Effector memory CD4-positive, alpha-beta T cell (primary cell): ENCODE measurements around the gene PCGF1.
A peak's percentile ranks its signal among the peaks of the same experiment; 100 is the strongest.
"Not testable (repeated sequence)": the region's sequence is repeated elsewhere in the genome, so short reads cannot be mapped to it uniquely, and the experiment has no call there.

Experiments
- DNase-seq, 3 donors: peaks; one replicate each; pipeline ENCODE4 v3.0.0-alpha.2; 2020
- H3K27ac ChIP-seq: 2 replicates; pipeline ENCODE4 v1.7.0; 2013; ENCODE audit warnings: mild to moderate bottlenecking, low read length, moderate library complexity; ENCODE audit not compliant: insufficient read depth, poor library complexity, severe bottlenecking
- H3K27me3 ChIP-seq: replicated peaks from 2 replicates; pipeline ENCODE4 v1.7.0; 2013; ENCODE audit warnings: mild to moderate bottlenecking, low read length; ENCODE audit not compliant: insufficient read depth, control insufficient read depth, poor library complexity, severe bottlenecking
- H3K36me3 ChIP-seq: 2 replicates; pipeline ENCODE4 v1.7.0; 2013; ENCODE audit warnings: mild to moderate bottlenecking, low read length, moderate library complexity; ENCODE audit not compliant: control insufficient read depth, insufficient read depth
- H3K4me1 ChIP-seq: 2 replicates; pipeline ENCODE4 v1.7.0; 2013; ENCODE audit warnings: low read length, mild to moderate bottlenecking; ENCODE audit not compliant: control insufficient read depth, insufficient read depth, poor library complexity, severe bottlenecking
- H3K4me3 ChIP-seq: 2 replicates; pipeline ENCODE4 v1.7.0; 2013; ENCODE audit warnings: low read length, low read depth, mild to moderate bottlenecking; ENCODE audit not compliant: insufficient read depth, poor library complexity, severe bottlenecking
- H3K9me3 ChIP-seq: 2 replicates; pipeline ENCODE4 v1.7.0; 2013; ENCODE audit warnings: mild to moderate bottlenecking, low read length, moderate library complexity; ENCODE audit not compliant: control insufficient read depth

Gene PCGF1

GRCh38 chr2:74483675-74484164 is 23.8 kb downstream of the PCGF1 start:
- H3K4me1 ChIP-seq: peaks cover 21% of the 10 kb centered on the region
- not testable (repeated sequence) for H3K9me3 ChIP-seq, DNase-seq, H3K27me3 ChIP-seq
- H3K36me3 ChIP-seq: peaks cover 14% of the 10 kb centered on the region
- peak overlapping the region; percentile 98 for H3K27ac ChIP-seq
- H3K4me3 ChIP-seq: peak overlapping the region; percentile 100

DNA sequence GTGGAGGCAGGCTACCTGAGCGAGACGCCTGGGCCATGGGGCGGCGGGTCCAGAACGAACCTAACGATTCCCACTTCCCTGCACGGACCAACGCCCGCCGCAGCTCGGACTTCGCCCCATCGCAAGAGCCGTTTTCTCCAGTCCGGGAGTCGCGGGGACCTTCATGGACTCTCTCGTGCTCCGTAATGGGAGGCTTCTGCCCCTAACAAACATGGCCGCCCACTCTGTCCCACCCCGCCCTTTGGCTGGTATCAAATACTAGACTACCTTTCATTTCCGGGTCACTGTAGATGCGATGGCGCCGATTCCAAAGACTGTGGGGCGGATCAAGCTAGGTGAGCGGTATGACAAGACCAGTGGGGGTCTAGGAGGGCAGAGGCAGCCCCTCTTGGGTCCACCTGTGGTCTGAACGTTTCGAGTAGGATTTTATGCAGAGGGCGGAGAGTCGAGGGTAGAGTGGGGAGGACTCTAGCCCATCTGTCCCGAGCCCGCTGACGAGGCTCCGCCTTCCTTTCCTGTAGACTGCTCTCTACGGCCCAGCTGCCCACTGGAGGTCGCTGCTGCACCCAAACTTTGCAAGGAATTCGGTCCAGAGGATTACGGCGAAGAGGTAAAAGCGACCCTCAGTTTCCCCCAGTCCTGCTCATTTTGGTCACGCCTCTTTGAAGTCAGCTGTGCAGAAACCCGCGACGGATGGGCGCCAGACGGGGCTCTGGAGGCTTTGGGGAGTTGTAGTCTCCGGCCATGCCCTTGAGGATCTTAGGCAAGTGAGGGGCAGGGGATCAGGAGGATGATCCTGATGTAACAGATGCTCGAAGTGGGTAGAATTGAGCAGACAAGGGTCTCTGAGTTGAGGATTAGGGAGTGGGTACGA is 24.5 kb downstream of the PCGF1 start, which contains the start of the genes CCDC142 and TTC31:
Gene CCDC142 (minus strand): TSS at position 198 of the 874 bp plus-strand sequence. CDS start 161 bp downstream, at position 37.
Gene TTC31 (plus strand): TSS at position 281 of the 874 bp plus-strand sequence. CDS start 15 bp downstream, at position 296.
- H3K27ac ChIP-seq: peak within 1 kb of the TSS; percentile 98
- H3K4me1 ChIP-seq: peaks cover 21% of the 10 kb centered on the region
- H3K4me3 ChIP-seq: peak within 1 kb of the TSS; percentile 100
- peak; percentile 84 to 90 (median 89) for DNase-seq
- peaks cover 8% of the 10 kb centered on the region for H3K36me3 ChIP-seq
- no peaks in the 10 kb centered on the region for H3K27me3 ChIP-seq
- no peaks in the 10 kb centered on the region for H3K9me3 ChIP-seq

GRCh38 chr2:74481961-74482800 is 25.3 kb downstream of the PCGF1 start:
- peaks cover 8% of the 10 kb centered on the region for H3K36me3 ChIP-seq
- H3K9me3 ChIP-seq: no peaks in the 10 kb centered on the region
- peak overlapping the region; percentile 100 for H3K4me3 ChIP-seq
- peaks cover 21% of the 10 kb centered on the region for H3K4me1 ChIP-seq
- H3K27ac ChIP-seq: peak overlapping the region; percentile 98
- H3K27me3 ChIP-seq: no peaks in the 10 kb centered on the region
- peak in 2 of 3 donors; percentile 27 to 41 for DNase-seq

- no peaks in the 10 kb centered on the region for H3K27me3 ChIP-seq
- no peak for DNase-seq
- peaks cover 21% of the 10 kb centered on the region for H3K4me1 ChIP-seq
- peaks cover 8% of the 10 kb centered on the region for H3K36me3 ChIP-seq
- peak overlapping the region; percentile 98 for H3K27ac ChIP-seq
- H3K9me3 ChIP-seq: no peaks in the 10 kb centered on the region
- peak overlapping the region; percentile 100 for H3K4me3 ChIP-seq
These were observed 26.1 kb downstream of the PCGF1 start for GRCh38 chr2:74481431-74481830.

DNA sequence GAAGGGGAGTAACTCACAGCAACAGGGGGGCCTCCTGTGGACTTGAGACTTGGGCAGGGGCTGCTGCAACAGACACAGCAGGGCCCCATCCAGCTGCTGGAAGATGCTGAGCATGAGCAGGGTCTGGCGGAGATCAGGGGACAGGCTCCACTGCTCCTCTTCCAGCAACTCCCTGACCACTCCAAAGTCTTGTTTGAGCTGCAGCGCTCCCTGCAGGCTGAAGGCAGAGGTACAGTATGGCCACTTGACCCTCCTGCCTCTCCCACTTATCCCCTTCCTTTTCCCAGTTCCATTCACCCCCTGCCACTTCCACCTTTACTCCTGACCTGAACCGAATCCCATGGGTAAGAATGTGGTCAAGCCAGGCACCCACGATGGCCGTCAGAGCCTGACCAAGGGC is 32.6 kb downstream of the PCGF1 start:
- no peaks in the 10 kb centered on the region for H3K9me3 ChIP-seq
- H3K27ac ChIP-seq: no peak overlapping the region
- peaks cover 16% of the 10 kb centered on the region for H3K4me1 ChIP-seq
- no peak for DNase-seq
- H3K4me3 ChIP-seq: no peak overlapping the region
- H3K27me3 ChIP-seq: no peaks in the 10 kb centered on the region
- H3K36me3 ChIP-seq: peaks cover 8% of the 10 kb centered on the region

GRCh38 chr2:74474481-74474880 is 33.0 kb downstream of the PCGF1 start:
- peaks cover 8% of the 10 kb centered on the region for H3K36me3 ChIP-seq
- no peaks in the 10 kb centered on the region for H3K27me3 ChIP-seq
- no peaks in the 10 kb centered on the region for H3K9me3 ChIP-seq
- H3K4me3 ChIP-seq: no peak overlapping the region
- DNase-seq: no peak
- peaks cover 16% of the 10 kb centered on the region for H3K4me1 ChIP-seq
- H3K27ac ChIP-seq: no peak overlapping the region

DNA sequence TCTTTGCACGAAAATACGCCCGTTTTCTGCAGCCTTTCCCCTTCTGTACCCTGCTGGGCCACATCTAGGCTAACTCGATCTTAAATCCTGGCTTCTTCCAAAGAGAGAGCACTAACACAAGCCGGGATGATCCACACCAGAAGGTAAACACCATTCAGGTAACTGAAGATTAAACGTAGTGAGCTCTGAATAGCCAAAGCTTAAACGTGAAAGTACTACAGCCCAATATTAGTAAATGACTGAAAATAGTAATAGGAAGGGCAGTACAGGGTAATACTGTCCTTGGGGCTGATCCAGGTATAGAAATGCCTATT is 34.6 kb downstream of the PCGF1 start:
- Histone ChIP-seq H3K27ac (peak overlapping the region; percentile 81), H3K9me3 (no peaks in the 10 kb centered on the region), H3K36me3 (peaks cover 8% of the 10 kb centered on the region), H3K27me3 (no peaks in the 10 kb centered on the region), H3K4me3 (peak overlapping the region; percentile 58), H3K4me1 (peaks cover 16% of the 10 kb centered on the region)
- no peak for DNase-seq

DNA sequence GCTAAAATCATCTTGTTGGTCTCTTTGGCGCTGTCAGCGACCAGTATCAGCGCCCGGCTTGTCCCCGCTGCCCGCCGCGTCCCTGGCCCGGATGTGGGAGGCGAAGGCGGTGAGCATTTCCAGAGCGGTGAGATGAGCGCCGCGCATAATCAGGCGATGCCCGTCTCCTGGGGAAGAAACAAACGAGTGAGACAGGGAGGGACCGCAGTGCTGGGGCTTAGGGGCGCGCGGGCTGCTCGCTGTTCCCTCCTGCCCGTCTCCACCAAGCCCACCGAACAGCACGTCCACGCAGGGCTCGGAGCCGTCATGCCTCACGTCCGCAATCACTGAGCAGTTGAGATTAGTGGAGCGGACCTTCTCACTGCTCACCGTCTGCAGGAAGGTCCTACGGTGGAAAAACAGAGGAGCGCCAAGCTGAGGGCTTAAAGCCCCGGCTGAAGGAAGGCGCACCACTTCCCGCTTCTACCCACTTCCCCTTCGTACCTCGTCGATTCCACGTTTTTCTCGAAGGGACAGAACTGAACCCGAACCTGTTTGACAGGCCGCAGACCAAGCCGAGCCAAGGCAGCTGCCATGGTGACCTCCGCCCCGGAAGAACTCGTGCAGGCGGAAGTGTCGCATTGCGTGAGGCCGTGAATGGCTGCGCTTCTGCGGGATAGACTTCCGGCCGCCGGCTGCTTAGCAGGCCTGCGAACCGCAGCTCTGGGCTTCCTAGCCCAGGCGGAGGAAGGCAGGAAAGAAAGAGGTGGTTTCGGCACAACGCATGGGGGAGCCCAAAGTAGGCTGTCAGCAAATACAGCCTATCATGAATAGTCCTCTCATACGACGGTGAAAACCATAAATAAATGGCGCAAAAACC is 35.2 kb downstream of the PCGF1 start, which contains the start of gene MRPL53:
Gene MRPL53 (minus strand): TSS at position 595 of the 859 bp plus-strand sequence. CDS start 20 bp downstream, at position 575.
- DNase-seq: peak; percentile 91 to 96 (median 92)
- no peaks in the 10 kb centered on the region for H3K27me3 ChIP-seq
- no peaks in the 10 kb centered on the region for H3K9me3 ChIP-seq
- peak within 1 kb of the TSS; percentile 58 for H3K4me3 ChIP-seq
- peaks cover 16% of the 10 kb centered on the region for H3K4me1 ChIP-seq
- peak within 1 kb of the TSS; percentile 81 for H3K27ac ChIP-seq
- peaks cover 8% of the 10 kb centered on the region for H3K36me3 ChIP-seq
